Activated T-cell treated with anti-CD3 and anti-CD28 coated beads, Interleukin-2, amount 50 U/mL, for 72 hours (primary cell): ENCODE measurements around the gene CST1. TPM values are rescaled to one million over a fixed set of nuclear protein-coding genes. Genes with fewer than 3 reads are reported as not detected.
"Not testable (repeated sequence)": the region's sequence is repeated elsewhere in the genome, so short reads cannot be mapped to it uniquely, and the experiment has no call there.

Experiments
- ATAC-seq, 2 donors: fragments of 150-1000 bp; cut with Tn5 transposase; replicated peaks in 1 of 2; 2 replicates each; pipeline ENCODE4 v1.10.0; 2021; ENCODE audit warnings: moderate library complexity in 2 of 2, mild to moderate bottlenecking in 1 of 2
- DNase-seq, 2 donors: peaks; one replicate each; pipeline ENCODE4 v3.0.0; 2021 to 2022; ENCODE audit warnings: mixed read lengths in 1 of 2
- H3K27ac Mint-ChIP-seq: one replicate; pipeline ENCODE4 v1.8.0; 2022; ENCODE audit warnings: mild to moderate bottlenecking, moderate library complexity, mixed read lengths
- H3K27me3 Mint-ChIP-seq: one replicate; pipeline ENCODE4 v1.8.0; 2022; ENCODE audit warnings: low read depth, mixed read lengths
- H3K36me3 Mint-ChIP-seq, 2 donors: one replicate each; pipeline ENCODE4 v1.8.0; 2022; ENCODE audit warnings: mixed read lengths in 2 of 2, mild to moderate bottlenecking in 1 of 2; ENCODE audit not compliant: insufficient read depth in 2 of 2
- H3K4me1 Mint-ChIP-seq: one replicate; pipeline ENCODE4 v1.8.0; 2022; ENCODE audit warnings: low read depth, mixed read lengths
- H3K4me3 Mint-ChIP-seq, 2 donors: one replicate each; pipeline ENCODE4 v1.8.0; 2022; ENCODE audit warnings: mild to moderate bottlenecking in 2 of 2, mixed read lengths in 2 of 2, moderate library complexity in 2 of 2
- H3K9me3 Mint-ChIP-seq, 2 donors: one replicate each; pipeline ENCODE4 v1.8.0; 2022; ENCODE audit warnings: mixed read lengths in 2 of 2
- total RNA-seq, 2 donors: library from RNA; stranded (reverse); gene quantifications; one replicate each; pipeline ENCODE4 v1.2.3, GENCODE V29; 2022

CST1 gene
- total RNA-seq: not detected

- not testable (repeated sequence) for ATAC-seq, DNase-seq, H3K4me1 Mint-ChIP-seq, H3K9me3 Mint-ChIP-seq, H3K27ac Mint-ChIP-seq, H3K36me3 Mint-ChIP-seq, H3K4me3 Mint-ChIP-seq, H3K27me3 Mint-ChIP-seq
Measured at GRCh38 chr20:23750786-23751185, at the start of gene CST1. TSS of gene CST1 (minus strand) at chr20:23750935. CDS start at chr20:23750866, 69 bp downstream.

GRCh38 chr20:23799216-23799847 lies 48.6 kb upstream of the CST1 start:
- ATAC-seq: peak; percentile 73 to 74
- H3K4me3 Mint-ChIP-seq, H3K27ac Mint-ChIP-seq, H3K27me3 Mint-ChIP-seq, H3K36me3 Mint-ChIP-seq, H3K4me1 Mint-ChIP-seq, H3K9me3 Mint-ChIP-seq: not testable (repeated sequence)
- peak; percentile 41 to 49 for DNase-seq

- Mint-ChIP-seq H3K9me3 (no peaks in the 10 kb centered on the region), H3K4me1 (no peaks in the 10 kb centered on the region), H3K27ac (no peak overlapping the region), H3K27me3 (peaks cover 6% of the 10 kb centered on the region), H3K4me3 (no peak overlapping the region), H3K36me3 (no peaks in the 10 kb centered on the region)
- no peak for ATAC-seq
- no peak for DNase-seq
Measured at GRCh38 chr20:23795526-23795925, 44.8 kb upstream of the CST1 start.

- no peak overlapping the region for H3K4me3 Mint-ChIP-seq
- no peak overlapping the region for H3K27ac Mint-ChIP-seq
- H3K4me1 Mint-ChIP-seq: no peaks in the 10 kb centered on the region
- ATAC-seq (no peak), DNase-seq (no peak)
- H3K27me3 Mint-ChIP-seq: peaks cover 8% of the 10 kb centered on the region
- H3K36me3 Mint-ChIP-seq: no peaks in the 10 kb centered on the region
- H3K9me3 Mint-ChIP-seq: no peaks in the 10 kb centered on the region
Measured at GRCh38 chr20:23794841-23795240, 44.1 kb upstream of the CST1 start.

GRCh38 chr20:23794065-23794464 lies 43.3 kb upstream of the CST1 start:
- Mint-ChIP-seq H3K4me1 (no peaks in the 10 kb centered on the region), H3K36me3 (no peaks in the 10 kb centered on the region), H3K4me3 (no peak overlapping the region), H3K9me3 (peaks cover 0 to 3% of the 10 kb centered on the region in 2 donors), H3K27ac (no peak overlapping the region), H3K27me3 (peaks cover 16% of the 10 kb centered on the region)
- no peak for DNase-seq
- no peak for ATAC-seq

GRCh38 chr20:23783447-23783846 lies 32.7 kb upstream of the CST1 start:
- Mint-ChIP-seq H3K9me3 (no peaks in the 10 kb centered on the region), H3K36me3 (no peaks in the 10 kb centered on the region), H3K4me3 (no peak overlapping the region), H3K27me3 (no peaks in the 10 kb centered on the region), H3K27ac (no peak overlapping the region), H3K4me1 (no peaks in the 10 kb centered on the region)
- ATAC-seq: no peak
- DNase-seq: no peak

GRCh38 chr20:23782366-23782983 lies 31.7 kb upstream of the CST1 start:
- no peaks in the 10 kb centered on the region for H3K9me3 Mint-ChIP-seq
- no peaks in the 10 kb centered on the region for H3K27me3 Mint-ChIP-seq
- ATAC-seq (peak in 1 of 2 donors; percentile 57), DNase-seq (peak; percentile 10 to 15)
- no peak overlapping the region for H3K4me3 Mint-ChIP-seq
- no peaks in the 10 kb centered on the region for H3K36me3 Mint-ChIP-seq
- H3K4me1 Mint-ChIP-seq: no peaks in the 10 kb centered on the region
- no peak overlapping the region for H3K27ac Mint-ChIP-seq

GRCh38 chr20:23778676-23779075 lies 27.9 kb upstream of the CST1 start:
- DNase-seq, H3K4me3 Mint-ChIP-seq, H3K36me3 Mint-ChIP-seq, H3K4me1 Mint-ChIP-seq, ATAC-seq, H3K9me3 Mint-ChIP-seq, H3K27ac Mint-ChIP-seq, H3K27me3 Mint-ChIP-seq: not testable (repeated sequence)

GRCh38 chr20:23777380-23777779 lies 26.6 kb upstream of the CST1 start:
- not testable (repeated sequence) for ATAC-seq, H3K9me3 Mint-ChIP-seq, H3K27ac Mint-ChIP-seq, H3K27me3 Mint-ChIP-seq, H3K36me3 Mint-ChIP-seq, H3K4me3 Mint-ChIP-seq, DNase-seq, H3K4me1 Mint-ChIP-seq

- Mint-ChIP-seq H3K27me3 (no peaks in the 10 kb centered on the region), H3K4me3 (no peak overlapping the region)
Measured at GRCh38 chr20:23776067-23776771, 25.5 kb upstream of the CST1 start.

GRCh38 chr20:23774081-23774480 lies 23.3 kb upstream of the CST1 start:
- H3K4me3 Mint-ChIP-seq: no peak overlapping the region
- no peaks in the 10 kb centered on the region for H3K9me3 Mint-ChIP-seq
- no peaks in the 10 kb centered on the region for H3K36me3 Mint-ChIP-seq
- H3K27me3 Mint-ChIP-seq: no peaks in the 10 kb centered on the region
- no peak for ATAC-seq
- H3K27ac Mint-ChIP-seq: no peak overlapping the region
- no peak for DNase-seq
- no peaks in the 10 kb centered on the region for H3K4me1 Mint-ChIP-seq

More at GRCh38 chr20:23776067-23776771, 25.5 kb upstream of the CST1 start:
- DNase-seq: no peak
- no peaks in the 10 kb centered on the region for H3K36me3 Mint-ChIP-seq
- ATAC-seq: no peak
- H3K9me3 Mint-ChIP-seq: no peaks in the 10 kb centered on the region
- no peak overlapping the region for H3K27ac Mint-ChIP-seq
- H3K4me1 Mint-ChIP-seq: no peaks in the 10 kb centered on the region

- H3K4me3 Mint-ChIP-seq: no peak overlapping the region
- ATAC-seq: no peak
- H3K27ac Mint-ChIP-seq: no peak overlapping the region
- H3K36me3 Mint-ChIP-seq: no peaks in the 10 kb centered on the region
- no peak for DNase-seq
- H3K9me3 Mint-ChIP-seq: no peaks in the 10 kb centered on the region
- no peaks in the 10 kb centered on the region for H3K27me3 Mint-ChIP-seq
- H3K4me1 Mint-ChIP-seq: no peaks in the 10 kb centered on the region
Measured at GRCh38 chr20:23773579-23773978, 22.8 kb upstream of the CST1 start.

GRCh38 chr20:23773127-23773526 lies 22.4 kb upstream of the CST1 start:
- no peaks in the 10 kb centered on the region for H3K27me3 Mint-ChIP-seq
- H3K9me3 Mint-ChIP-seq: no peaks in the 10 kb centered on the region
- H3K4me1 Mint-ChIP-seq: no peaks in the 10 kb centered on the region
- ATAC-seq (no peak), DNase-seq (no peak)
- H3K4me3 Mint-ChIP-seq: no peak overlapping the region
- H3K36me3 Mint-ChIP-seq: no peaks in the 10 kb centered on the region
- no peak overlapping the region for H3K27ac Mint-ChIP-seq
